HL-60/S4 (cell line): ENCODE results near the gene NEGR1.

Experiments
- in situ Hi-C: fragments of 300-500 bp; cut with MboI; formaldehyde crosslinking; loops from 2 replicates; pipeline ENCODE4 v1.14.3; 2022; ENCODE audit warnings: low sequenced_read_pairs

NEGR1 gene

DNA sequence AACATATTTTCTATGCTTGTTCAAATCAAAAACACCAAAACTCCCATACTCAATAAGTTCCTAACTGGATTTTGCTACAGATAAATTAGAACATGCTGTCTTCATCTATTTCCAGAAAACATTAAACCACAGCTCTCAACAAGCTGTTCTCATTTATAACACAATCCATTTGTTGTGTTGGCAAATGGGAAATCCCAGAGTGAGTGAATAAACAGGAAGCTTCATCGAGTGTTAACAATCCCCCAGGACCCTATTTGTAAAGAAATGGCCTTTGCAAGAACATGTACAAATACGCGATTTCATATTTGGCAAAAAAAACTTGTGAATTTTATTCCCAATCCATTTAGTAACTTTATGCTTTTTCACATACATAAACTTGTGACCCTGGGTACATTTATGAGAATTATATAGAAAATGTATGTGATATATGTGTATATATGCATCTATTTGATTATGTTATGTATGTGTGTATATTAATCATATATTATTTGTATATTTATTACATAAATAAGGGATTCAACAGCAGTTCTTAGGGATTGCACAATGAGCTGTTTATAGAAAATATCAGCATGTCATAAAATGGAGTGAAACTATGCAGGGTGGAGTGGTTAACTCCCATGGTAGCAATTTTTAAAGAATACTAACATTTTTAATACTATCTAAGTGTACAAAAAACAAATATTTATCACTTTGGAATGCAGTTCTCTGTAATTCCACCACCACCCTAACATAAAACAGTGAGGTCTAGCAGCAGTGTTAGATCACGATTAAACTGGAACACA lies 160.0 kb downstream of the NEGR1 start:
- in situ Hi-C loops: no loop called here

DNA sequence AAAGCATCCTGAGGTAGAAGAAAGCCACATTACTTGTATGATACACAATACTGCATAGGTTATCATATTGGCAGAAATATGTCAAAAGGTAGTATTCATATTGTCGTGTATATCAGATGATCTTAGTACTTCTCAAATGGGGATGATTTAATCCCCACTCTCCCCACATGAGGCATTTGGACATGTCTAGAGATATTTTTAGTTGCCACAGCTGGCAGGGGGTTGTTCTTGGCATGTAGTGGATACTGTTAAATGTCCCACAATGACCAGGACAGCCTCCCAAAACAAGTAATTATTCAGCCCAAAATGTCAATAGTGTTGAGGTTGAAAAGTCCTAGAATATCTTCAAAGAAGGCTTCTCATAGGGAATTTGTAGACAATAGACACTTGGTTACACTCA lies 162.8 kb downstream of the NEGR1 start:
- in situ Hi-C loops: no loop called here

- in situ Hi-C loops: no loop called here
Measured at GRCh38 chr1:72117621-72118020, 164.7 kb downstream of the NEGR1 start.

DNA sequence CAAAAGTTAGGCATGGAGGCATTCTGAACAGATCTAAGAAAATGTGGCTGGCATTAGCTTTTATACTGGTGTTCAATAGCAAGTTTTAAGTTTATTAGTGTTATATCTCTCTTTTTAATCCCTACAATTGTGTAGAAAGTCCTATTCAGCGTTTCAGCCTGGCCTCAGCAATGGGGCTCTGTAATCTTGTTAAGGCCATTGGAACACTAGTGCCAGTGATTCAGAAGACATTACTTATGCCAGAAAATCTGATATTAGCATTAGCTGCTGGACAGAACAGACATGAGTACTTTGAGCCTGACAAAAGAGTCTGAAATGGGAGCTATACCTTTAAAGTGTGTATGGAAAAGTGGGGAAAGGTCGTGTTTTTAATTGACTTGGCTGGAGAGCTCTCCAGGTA lies 167.0 kb downstream of the NEGR1 start:
- in situ Hi-C loops: no loop called here

DNA sequence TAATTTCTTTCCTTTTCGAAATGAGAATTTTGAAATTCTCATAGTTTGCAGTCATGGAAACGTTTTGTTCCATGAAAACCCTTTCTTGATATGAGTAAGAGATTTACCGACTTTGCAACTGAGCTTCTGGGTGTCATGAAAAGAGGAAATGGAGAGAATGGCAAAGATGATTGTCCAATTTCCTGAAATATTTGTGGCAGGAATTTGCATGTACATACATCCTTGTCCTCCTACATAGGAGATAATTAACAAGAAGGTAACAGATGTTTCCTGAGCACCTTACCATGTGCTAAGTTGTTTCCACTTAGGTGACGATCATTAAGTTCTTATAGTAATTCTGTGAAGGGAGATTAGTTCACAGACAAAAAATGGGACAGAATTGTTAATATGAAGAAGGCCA lies 170.7 kb downstream of the NEGR1 start:
- in situ Hi-C loops: no loop called here

DNA sequence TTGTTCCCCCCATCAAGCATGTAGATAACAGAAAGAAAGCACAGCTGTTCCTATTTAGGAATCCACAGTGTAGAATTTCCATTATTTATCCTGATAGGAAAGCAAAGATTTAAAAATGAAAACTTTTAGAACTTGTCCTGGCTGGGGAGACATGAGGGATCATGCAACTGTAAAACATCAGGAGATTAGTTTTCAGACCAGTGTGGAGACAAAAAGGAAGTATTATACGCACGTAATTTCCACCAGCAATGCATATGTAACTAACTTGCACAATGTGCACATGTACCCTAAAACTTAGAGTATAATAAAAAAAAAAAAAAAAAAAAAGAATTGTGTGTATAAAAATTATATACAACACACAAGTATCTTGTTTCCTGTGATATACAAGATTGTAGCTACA lies 172.4 kb downstream of the NEGR1 start:
- in situ Hi-C loops: no loop called here

- in situ Hi-C loops: no loop called here
Measured at GRCh38 chr1:72105201-72105600, 177.1 kb downstream of the NEGR1 start.

GRCh38 chr1:72101840-72102632 lies 180.3 kb downstream of the NEGR1 start:
- in situ Hi-C loops: no loop called here

DNA sequence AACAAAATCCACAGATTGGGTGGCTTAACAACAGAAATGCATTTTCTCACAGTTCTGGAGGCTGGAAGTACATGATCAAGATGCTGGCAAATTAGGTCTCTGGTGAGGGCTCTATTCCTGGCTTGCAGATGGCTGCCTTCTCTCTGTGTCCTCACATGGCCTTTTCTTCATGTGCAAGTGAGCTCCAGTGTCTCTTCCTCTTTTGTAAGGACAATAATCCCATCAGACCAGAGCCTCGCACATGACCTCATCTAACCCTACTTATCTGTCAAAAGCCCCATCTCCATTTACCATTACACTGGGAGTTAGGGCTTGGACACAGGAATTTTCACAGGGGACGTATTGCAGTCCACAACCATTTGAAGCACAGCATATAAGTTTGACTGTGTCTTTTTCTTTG lies 181.6 kb downstream of the NEGR1 start:
- in situ Hi-C loops: no loop called here

GRCh38 chr1:72097851-72098570 lies 184.3 kb downstream of the NEGR1 start:
- in situ Hi-C loops: no loop called here

DNA sequence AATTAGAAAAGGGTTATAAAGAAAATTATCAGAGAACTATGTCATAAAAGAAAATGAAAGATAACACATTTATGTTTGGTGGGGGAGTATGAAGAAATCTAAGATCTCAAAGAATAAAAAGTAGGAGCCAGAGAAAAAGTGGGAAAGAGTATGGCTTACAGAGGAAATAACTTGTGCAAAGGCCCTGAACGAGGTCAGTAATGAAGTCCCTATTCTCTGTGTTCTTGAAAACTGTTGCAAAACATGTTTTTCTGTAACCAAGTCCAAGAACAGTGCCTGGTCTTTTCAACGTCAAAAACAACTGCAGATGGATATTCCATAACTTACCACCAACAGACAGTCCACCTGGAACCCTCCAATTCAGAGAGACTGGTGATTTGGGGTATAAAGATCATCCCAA lies 188.1 kb downstream of the NEGR1 start:
- in situ Hi-C loops: no loop called here

DNA sequence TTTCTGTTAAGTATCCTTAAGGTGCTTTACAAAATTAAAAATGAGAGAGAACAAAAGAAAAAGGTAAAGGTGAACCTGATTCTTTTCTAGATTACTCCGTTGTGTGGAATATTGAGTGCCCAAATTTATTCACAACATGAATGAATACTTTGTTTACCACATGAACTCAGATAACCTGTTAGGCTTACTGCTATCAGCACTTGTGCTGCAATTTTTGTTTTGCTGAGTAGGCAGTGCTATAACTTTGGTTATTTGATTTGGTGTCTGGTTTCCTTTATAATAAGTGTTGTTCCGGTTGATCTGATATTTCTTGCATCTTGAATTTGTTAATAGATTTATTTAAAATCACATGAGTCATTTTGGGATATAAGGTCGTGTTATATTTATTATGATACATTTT lies 195.9 kb downstream of the NEGR1 start:
- in situ Hi-C loops: no loop called here

GRCh38 chr1:72075425-72075824 lies 206.9 kb downstream of the NEGR1 start:
- in situ Hi-C loops: no loop called here

DNA sequence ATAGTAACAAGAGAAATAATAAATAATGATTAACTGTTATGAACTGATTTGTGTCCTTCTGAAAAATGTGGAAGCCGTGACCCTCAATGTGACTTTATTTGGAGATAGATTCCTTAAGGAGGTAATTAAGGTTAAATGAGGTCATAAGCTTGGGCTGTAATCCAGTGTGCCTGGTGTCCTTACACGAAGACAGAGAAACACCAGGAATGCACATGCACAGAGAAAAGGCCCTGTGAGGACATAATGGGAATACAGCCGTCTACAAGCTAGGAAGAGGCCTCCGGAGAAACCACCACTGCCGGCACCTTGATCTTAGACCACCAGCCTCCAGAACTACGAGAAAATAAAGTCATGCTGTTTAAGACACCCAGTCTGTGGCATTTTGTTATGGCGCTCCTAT lies 215.9 kb downstream of the NEGR1 start:
- in situ Hi-C loops: no loop called here

- in situ Hi-C loops: no loop called here
Measured at GRCh38 chr1:72064196-72065075, 217.9 kb downstream of the NEGR1 start.

GRCh38 chr1:72063364-72064044 lies 218.8 kb downstream of the NEGR1 start:
- in situ Hi-C loops: no loop called here

DNA sequence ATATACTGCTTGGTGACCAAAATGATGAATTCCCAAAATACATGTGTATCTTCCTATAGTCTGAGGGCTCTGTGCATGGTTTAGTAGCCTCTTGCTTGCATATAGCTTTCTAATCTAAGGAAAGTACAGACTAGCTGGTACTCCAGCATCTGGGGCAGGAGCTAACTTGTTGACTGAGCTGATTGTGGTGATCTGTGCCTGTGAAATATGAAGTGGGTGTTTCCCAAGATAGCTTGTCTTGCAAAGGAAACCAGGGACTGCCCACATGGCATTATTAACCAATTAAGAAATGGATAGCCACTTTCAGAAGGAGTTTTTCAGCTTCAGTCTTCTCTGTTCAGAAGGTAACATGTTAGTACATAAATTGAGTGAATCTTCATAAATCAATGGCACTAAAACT lies 219.8 kb downstream of the NEGR1 start:
- in situ Hi-C loops: no loop called here

GRCh38 chr1:72060466-72061245 lies 221.7 kb downstream of the NEGR1 start:
- in situ Hi-C loops: no loop called here

DNA sequence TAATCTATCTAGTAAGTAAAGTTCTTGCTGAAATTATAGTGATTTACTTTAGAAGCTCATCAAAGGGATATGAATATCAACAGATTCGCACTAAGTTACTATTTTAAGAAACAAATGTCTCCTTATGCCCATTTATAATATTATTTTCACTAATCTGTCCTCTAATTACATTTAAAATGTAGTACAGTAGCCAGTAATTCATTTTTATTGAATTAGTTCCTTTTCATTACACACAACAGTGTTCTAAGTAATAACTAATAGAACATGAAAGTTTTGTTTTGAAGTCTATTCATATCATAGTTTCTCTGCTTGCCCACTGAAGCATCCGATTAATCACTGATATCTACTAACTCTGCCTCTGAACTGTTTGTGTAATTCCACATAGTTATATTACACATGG lies 225.8 kb downstream of the NEGR1 start:
- in situ Hi-C loops: no loop called here
